Measurements from ENCODE around the gene ZDHHC4. TPM values are rescaled to one million over a fixed set of nuclear protein-coding genes. Genes with fewer than 3 reads are reported as not detected.
"Not testable (repeated sequence)": the region's sequence is repeated elsewhere in the genome, so short reads cannot be mapped to it uniquely, and the experiment has no call there.

ZDHHC4 gene
- total RNA-seq, 4 donors from 2014 or later = 6.4 to 53.8 (median 26.1) TPM

DNA sequence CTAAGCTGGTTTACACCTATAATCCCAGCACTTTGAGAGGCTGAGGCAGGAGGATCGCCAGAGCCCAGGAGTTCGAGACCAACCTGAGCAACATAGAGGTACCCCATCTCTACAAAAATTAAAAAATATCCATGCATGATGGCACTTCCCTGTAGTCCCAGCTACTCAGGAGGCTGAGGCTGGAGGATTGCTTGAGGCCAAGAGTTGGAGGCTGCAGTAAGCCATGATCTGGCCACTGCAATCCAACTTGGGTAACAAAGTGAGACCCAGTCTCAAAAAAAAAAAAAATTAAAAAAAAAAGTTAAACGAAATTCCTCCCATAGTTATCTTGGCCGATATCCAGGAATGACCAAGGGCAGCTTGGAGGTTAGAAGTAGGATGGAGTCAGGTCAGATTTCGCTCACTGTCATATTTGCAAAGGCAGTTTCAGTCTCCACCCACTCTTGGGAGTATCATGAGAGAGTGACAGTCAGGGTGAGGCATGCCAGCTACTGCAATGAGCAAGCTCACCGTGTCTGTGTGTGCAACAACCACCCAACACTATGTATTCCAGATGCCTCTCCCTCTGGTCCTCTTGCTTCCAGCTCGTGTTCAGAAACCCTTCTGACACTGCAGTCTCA is 6.0 kb upstream of the ZDHHC4 start:
- Histone ChIP-seq H3K27me3 (no peaks in the 10 kb centered on the region), H3K4me1 (no peaks in the 10 kb centered on the region), H3K4me3 (no peak overlapping the region), H3K27ac (no peak overlapping the region), H3K36me3 (no peaks in the 10 kb centered on the region), H3K9me3 (no peaks in the 10 kb centered on the region)
- 53 to 63% methylated on average over 6 to 7 of the region's 7 CpGs for WGBS, 2 donors (ENCODE audit: low coverage in 1 of 2)
- intact Hi-C loops (cut with DNase I; ENCODE audit: low total_unique reads) = no loop called here
- in situ Hi-C loops (cut with MboI; ENCODE audit: low pct_ligation_motif_present in 1 of 4, low pct_unique_long_range_greater_than_20kb in 1 of 4, low sequenced_read_pairs in 3 of 4) = no loop called here
- DNase-seq = no peak
- TF ChIP-seq POLR2AphosphoS5 (IDR thresholded peaks at IDR 0.05) (no peak), EP300 (IDR thresholded peaks at IDR 0.05; ENCODE audit: low read depth) (no peak), POLR2A (IDR thresholded peaks at IDR 0.05) (no peak)
- TF ChIP-seq, protein P1, sequence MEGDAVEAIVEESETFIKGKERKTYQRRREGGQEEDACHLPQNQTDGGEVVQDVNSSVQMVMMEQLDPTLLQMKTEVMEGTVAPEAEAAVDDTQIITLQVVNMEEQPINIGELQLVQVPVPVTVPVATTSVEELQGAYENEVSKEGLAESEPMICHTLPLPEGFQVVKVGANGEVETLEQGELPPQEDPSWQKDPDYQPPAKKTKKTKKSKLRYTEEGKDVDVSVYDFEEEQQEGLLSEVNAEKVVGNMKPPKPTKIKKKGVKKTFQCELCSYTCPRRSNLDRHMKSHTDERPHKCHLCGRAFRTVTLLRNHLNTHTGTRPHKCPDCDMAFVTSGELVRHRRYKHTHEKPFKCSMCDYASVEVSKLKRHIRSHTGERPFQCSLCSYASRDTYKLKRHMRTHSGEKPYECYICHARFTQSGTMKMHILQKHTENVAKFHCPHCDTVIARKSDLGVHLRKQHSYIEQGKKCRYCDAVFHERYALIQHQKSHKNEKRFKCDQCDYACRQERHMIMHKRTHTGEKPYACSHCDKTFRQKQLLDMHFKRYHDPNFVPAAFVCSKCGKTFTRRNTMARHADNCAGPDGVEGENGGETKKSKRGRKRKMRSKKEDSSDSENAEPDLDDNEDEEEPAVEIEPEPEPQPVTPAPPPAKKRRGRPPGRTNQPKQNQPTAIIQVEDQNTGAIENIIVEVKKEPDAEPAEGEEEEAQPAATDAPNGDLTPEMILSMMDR (IDR thresholded peaks at IDR 0.05) = no peak

DNA sequence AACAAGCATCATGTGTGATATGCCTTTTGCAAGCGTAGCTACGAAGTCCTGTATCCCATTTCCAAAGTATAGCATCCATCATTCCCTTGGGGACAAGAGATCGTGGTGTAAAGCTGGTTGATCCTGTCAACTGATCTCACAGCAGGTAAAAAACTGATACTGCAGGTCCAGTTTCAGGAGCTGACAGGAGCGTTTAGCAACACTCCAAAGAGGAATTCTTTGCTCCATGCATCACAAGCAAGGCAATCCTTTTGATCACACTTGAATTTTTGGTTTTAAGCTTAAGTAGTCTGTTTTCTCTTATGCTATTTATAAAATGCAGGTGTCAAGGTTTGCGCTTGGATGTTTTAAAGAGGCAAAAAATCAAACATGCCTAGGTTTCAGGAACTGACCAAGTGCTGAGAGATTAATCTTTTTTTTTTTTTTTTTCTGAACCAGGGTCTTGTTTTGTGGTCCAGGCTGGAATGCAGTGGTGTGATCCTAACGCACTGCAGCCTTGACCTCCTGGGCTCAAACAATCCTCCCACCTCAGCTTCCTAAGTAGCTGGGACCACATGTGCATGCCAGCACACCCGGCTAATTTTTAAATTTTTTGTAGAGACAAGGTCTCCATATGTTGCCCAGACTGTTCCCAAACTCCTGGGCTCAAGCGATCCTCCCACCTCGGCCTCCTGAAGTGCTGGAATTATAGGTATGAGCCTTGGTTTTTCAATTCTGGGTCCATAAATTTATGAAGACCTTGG is 1.8 kb upstream of the ZDHHC4 start:
- no peak for TF ChIP-seq POLR2A (IDR thresholded peaks at IDR 0.05)
- TF ChIP-seq POLR2AphosphoS5 (IDR thresholded peaks at IDR 0.05) = no peak
- no peak for TF ChIP-seq EP300 (IDR thresholded peaks at IDR 0.05; ENCODE audit: low read depth)
- TF ChIP-seq, protein P1 (IDR thresholded peaks at IDR 0.05) = no peak
- H3K4me1 ChIP-seq = peaks cover 0 to 9% (median 4%) of the 10 kb centered on the region in 4 donors
- H3K9me3 ChIP-seq = no peaks in the 10 kb centered on the region
- H3K4me3 ChIP-seq = no peak overlapping the region
- intact Hi-C loops (cut with DNase I; ENCODE audit: low total_unique reads) (no loop called here), in situ Hi-C loops (cut with MboI; ENCODE audit: low pct_ligation_motif_present in 1 of 4, low pct_unique_long_range_greater_than_20kb in 1 of 4, low sequenced_read_pairs in 3 of 4) (no loop called here)
- DNase-seq = no peak
- no peak overlapping the region for H3K27ac ChIP-seq
- H3K27me3 ChIP-seq = no peaks in the 10 kb centered on the region
- WGBS, 2 donors (ENCODE audit: low coverage in 1 of 2) = 75 to 80% methylated on average over 4 to 9 of the region's 9 CpGs
- no peaks in the 10 kb centered on the region for H3K36me3 ChIP-seq

DNA sequence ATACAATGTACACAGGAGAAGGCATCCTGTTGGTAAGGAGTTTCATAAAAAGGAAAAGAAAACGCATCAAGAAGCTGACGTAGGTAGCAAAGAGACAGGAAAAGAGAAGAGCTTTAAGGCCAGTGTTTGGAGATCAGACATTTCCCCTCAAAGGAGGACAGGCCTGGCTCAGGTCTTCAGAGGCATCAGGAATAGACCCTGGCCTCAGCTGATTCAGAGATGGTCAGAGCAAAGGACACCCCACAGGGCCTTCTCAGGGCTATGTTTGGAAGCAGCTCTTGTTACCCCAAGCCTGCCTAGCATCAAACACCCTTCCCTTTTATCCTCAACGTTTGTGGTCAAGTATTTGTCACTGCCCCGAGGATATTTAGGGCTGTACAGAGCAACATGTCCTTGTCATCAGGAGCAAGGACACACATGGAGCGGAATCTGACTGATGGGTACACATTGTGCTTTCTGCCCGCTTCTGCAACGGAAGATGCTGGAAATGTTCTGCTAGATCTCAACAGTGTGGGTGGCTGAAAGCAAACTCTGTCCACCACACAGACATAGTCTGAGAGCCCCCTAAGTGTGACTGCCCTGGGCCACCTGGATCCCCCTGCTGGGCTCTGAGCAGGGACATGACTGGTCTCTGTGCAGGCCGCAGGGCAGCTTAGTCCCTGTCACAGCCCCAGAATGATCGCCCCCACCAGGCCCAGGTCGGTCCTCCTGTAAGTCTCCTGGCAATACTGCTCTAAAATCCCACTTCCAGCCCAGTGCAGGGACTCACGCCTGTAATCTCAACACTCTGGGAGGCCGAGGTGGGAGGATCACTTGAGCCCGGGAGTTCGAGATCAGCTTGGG is 1.0 kb upstream of the ZDHHC4 start:
- peaks cover 0 to 9% (median 4%) of the 10 kb centered on the region in 4 donors for H3K4me1 ChIP-seq
- no peaks in the 10 kb centered on the region for H3K9me3 ChIP-seq
- no peaks in the 10 kb centered on the region for H3K27me3 ChIP-seq
- TF ChIP-seq EP300 (IDR thresholded peaks at IDR 0.05; ENCODE audit: low read depth) = no peak
- TF ChIP-seq, protein P1 (IDR thresholded peaks at IDR 0.05) = no peak
- TF ChIP-seq POLR2AphosphoS5 (IDR thresholded peaks at IDR 0.05) = no peak
- no peak for TF ChIP-seq POLR2A (IDR thresholded peaks at IDR 0.05)
- intact Hi-C loops (cut with DNase I; ENCODE audit: low total_unique reads) = no loop called here
- peak overlapping the region; percentile 88 to 98 (median 93) for H3K27ac ChIP-seq
- peak overlapping the region in 3 of 4 donors; percentile 64 to 89 (median 77) for H3K4me3 ChIP-seq
- in situ Hi-C loops (cut with MboI; ENCODE audit: low pct_ligation_motif_present in 1 of 4, low pct_unique_long_range_greater_than_20kb in 1 of 4, low sequenced_read_pairs in 3 of 4) = no loop called here
- 64 to 80% methylated on average over 6 to 11 of the region's 14 CpGs for WGBS, 2 donors (ENCODE audit: low coverage in 1 of 2)
- DNase-seq = no peak
- no peaks in the 10 kb centered on the region for H3K36me3 ChIP-seq

DNA sequence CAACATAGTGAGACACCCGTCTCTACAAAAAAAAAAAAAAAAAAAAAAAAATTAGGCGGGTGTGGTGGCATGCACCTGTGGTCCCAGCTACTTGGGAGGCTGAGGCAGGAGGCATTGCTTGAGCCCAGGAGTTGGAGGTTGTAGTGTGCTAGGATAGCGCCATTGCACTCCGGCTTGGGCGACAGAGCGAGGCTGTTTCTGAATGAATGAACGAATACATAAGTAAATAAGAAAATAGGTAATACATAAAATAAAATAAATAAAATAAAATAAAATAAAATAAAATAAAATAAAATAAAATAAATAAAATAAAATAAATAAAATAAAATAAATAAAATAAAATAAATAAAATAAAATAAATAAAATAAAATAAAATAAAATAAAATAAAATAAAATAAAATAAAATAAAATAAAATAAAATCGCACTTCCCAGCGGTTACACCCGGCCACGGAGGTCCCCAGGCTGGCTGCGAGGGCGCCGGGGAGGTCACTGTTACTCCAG is 336 bp upstream of the ZDHHC4 start:
- H3K36me3 ChIP-seq; H3K4me1 ChIP-seq; intact Hi-C loops (cut with DNase I; ENCODE audit: low total_unique reads); in situ Hi-C loops (cut with MboI; ENCODE audit: low pct_ligation_motif_present in 1 of 4, low pct_unique_long_range_greater_than_20kb in 1 of 4, low sequenced_read_pairs in 3 of 4); H3K9me3 ChIP-seq; H3K27me3 ChIP-seq: not testable (repeated sequence)
- Histone ChIP-seq H3K4me3 (peak overlapping the region; percentile 58 to 89 (median 70)), H3K27ac (peak overlapping the region; percentile 88 to 98 (median 93))
- 8 to 9% methylated on average over 7 to 14 of the region's 14 CpGs for WGBS, 2 donors (ENCODE audit: low coverage in 1 of 2)
- peak; percentile 16 for DNase-seq

All from transverse colon (tissue), 4 donors.